Mesendoderm (in vitro differentiated cells): Measurements from ENCODE around the gene DDX52.

ENCODE experiments used
- DNase-seq: peaks from one replicate; pipeline ENCODE4 v3.0.0; 2013
- H2AK5ac ChIP-seq: 2 replicates; pipeline ENCODE4 v1.6.1; 2013; ENCODE audit warnings: low read length, inconsistent platforms
- H2BK120ac ChIP-seq: 2 replicates; pipeline ENCODE4 v1.6.1; 2013; ENCODE audit warnings: low read depth, mild to moderate bottlenecking, low read length, moderate library complexity, mixed read lengths
- H2BK15ac ChIP-seq: replicated peaks from 2 replicates; pipeline ENCODE4 v1.6.1; 2013; ENCODE audit warnings: low read depth, mild to moderate bottlenecking, moderate library complexity
- H2BK5ac ChIP-seq: 2 replicates; pipeline ENCODE4 v1.6.1; 2013; ENCODE audit warnings: low read length, inconsistent platforms
- H3K18ac ChIP-seq: 2 replicates; pipeline ENCODE4 v1.6.1; 2013; ENCODE audit warnings: mild to moderate bottlenecking, low read length, mixed read lengths
- H3K23ac ChIP-seq: one replicate; pipeline ENCODE4 v1.6.1; 2013; ENCODE audit warnings: low read length
- H3K27ac ChIP-seq: 2 replicates; pipeline ENCODE4 v1.5.1; 2013; ENCODE audit warnings: low read depth, mild to moderate bottlenecking, inconsistent platforms, low read length, moderate library complexity
- H3K27me3 ChIP-seq: 2 replicates; pipeline ENCODE4 v1.6.1; 2013; ENCODE audit warnings: low read length, control low read depth, mild to moderate bottlenecking, inconsistent platforms; ENCODE audit not compliant: insufficient read depth, poor library complexity
- H3K36me3 ChIP-seq: 2 replicates; pipeline ENCODE4 v1.6.1; 2013; ENCODE audit warnings: low read length, inconsistent platforms; ENCODE audit not compliant: control insufficient read depth, insufficient read depth
- H3K4ac ChIP-seq: one replicate; pipeline ENCODE4 v1.6.1; 2013; ENCODE audit warnings: low read depth, mild to moderate bottlenecking, low read length, moderate library complexity
- H3K4me1 ChIP-seq: 2 replicates; pipeline ENCODE4 v1.6.1; 2013; ENCODE audit warnings: low read depth, low read length, inconsistent platforms; ENCODE audit not compliant: control insufficient read depth
- H3K4me2 ChIP-seq: 2 replicates; pipeline ENCODE4 v1.6.1; 2013; ENCODE audit warnings: low read length
- H3K4me3 ChIP-seq: 2 replicates; pipeline ENCODE4 v1.5.1; 2013; ENCODE audit warnings: mild to moderate bottlenecking, low read length
- H3K56ac ChIP-seq: one replicate; pipeline ENCODE4 v1.6.1; 2013; ENCODE audit warnings: low read length
- H3K79me1 ChIP-seq: 2 replicates; pipeline ENCODE4 v1.6.1; 2013; ENCODE audit warnings: low read length, inconsistent platforms
- H3K79me2 ChIP-seq: 2 replicates; pipeline ENCODE4 v1.6.1; 2013; ENCODE audit warnings: mild to moderate bottlenecking, low read length; ENCODE audit not compliant: control insufficient read depth, insufficient read depth
- H3K9ac ChIP-seq: 2 replicates; pipeline ENCODE4 v1.6.1; 2013; ENCODE audit warnings: low read length, inconsistent platforms
- H4K5ac ChIP-seq: one replicate; pipeline ENCODE4 v1.6.1; 2013; ENCODE audit warnings: low read length
- H4K8ac ChIP-seq: one replicate; pipeline ENCODE4 v1.6.1; 2013; ENCODE audit warnings: low read depth, mild to moderate bottlenecking, control low read depth, low read length, moderate library complexity
- WGBS: extraction: QIAGEN DNeasy Blood & Tissue Kit; methylation state at CpG from one replicate; pipeline ENCODE4 v1.1.7; 2013; ENCODE audit warnings: low lambda C conversion rate, missing lambda C conversion rate; ENCODE audit not compliant: insufficient coverage; ENCODE audit errors: extremely low coverage; 5-methylcytosine and 5-hydroxymethylcytosine counted together

The DDX52 gene

DNA sequence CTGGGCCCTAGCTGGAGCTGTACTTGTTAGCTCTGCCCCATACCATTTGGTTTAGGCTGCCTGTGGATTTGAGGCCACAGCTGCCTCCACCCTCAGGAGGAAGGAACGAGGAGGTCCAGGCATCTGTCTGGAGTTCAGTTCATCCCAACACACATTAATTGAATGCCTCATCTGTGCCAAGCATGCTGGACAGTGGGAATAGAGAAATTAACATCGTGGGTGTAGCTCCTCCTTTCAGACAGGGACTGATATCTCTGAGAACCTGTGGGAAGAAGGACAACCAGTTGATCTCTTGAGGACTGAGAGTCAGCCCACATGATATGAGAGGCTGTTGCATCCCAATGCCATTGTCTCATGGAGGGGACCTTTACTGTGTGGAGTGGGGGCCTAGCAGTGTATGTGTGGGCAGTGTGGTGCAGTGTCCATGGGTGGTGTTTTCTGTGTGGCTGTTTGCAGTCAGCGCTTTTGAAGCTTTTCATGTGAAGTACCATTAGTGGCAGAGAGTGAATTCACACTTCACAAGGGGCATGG is 29.4 kb upstream of the DDX52 start:
- H3K4me3 ChIP-seq = no peak overlapping the region
- H4K8ac ChIP-seq = no peak overlapping the region
- H3K9ac ChIP-seq = no peak overlapping the region
- WGBS = no CpG with 5 or more reads among the region's 3 CpGs
- no peak overlapping the region for H4K5ac ChIP-seq
- H3K4me1 ChIP-seq = no peaks in the 10 kb centered on the region
- H3K79me1 ChIP-seq = no peaks in the 10 kb centered on the region
- no peak overlapping the region for H2AK5ac ChIP-seq
- no peak overlapping the region for H3K4me2 ChIP-seq
- H3K36me3 ChIP-seq = no peaks in the 10 kb centered on the region
- no peak for DNase-seq
- H3K56ac ChIP-seq = no peak overlapping the region
- H3K4ac ChIP-seq = no peak overlapping the region
- H3K18ac ChIP-seq = no peak overlapping the region
- H2BK15ac ChIP-seq = no peak overlapping the region
- H3K27me3 ChIP-seq = no peaks in the 10 kb centered on the region
- H2BK120ac ChIP-seq = no peak overlapping the region
- no peak overlapping the region for H3K23ac ChIP-seq
- no peak overlapping the region for H2BK5ac ChIP-seq
- no peaks in the 10 kb centered on the region for H3K79me2 ChIP-seq
- H3K27ac ChIP-seq = no peak overlapping the region

DNA sequence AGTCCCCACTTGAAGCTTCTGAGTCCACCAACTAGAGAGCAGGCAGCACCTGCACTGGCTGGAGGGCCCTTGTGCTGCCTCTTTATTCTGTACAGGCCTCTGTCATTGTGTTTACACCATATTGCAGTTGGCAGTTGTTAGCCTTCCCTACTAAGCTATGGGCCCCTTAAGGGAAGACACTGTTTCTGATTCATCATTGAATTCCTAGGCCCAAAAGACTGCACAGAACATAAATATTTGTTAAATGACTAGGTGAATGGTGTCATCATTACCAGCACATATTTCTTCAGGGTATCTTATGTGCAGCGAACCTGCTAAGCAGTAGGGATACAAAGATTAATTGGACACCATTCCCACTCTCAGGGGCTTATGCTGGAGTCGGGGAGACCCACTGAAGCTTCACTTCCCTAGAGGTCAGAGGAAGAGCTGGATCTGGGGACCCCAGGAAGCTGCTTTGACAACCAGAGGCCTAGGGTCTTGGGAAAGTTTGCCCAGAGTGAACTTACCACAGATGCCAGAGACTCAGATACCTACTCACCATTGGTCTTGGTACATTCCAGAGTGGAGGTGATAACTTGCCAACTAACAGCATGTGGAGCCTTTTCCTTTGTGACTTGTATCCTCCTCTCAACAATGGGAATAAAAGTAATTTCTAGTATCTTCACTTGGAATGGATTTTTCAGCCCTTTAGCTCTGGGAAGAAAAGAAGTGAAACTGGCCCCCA is 28.7 kb upstream of the DDX52 start:
- Histone ChIP-seq H2BK15ac (no peak overlapping the region), H4K8ac (no peak overlapping the region), H2BK120ac (no peak overlapping the region), H3K23ac (no peak overlapping the region), H3K18ac (no peak overlapping the region), H2BK5ac (no peak overlapping the region), H3K27ac (no peak overlapping the region), H3K56ac (no peak overlapping the region), H3K4ac (no peak overlapping the region), H3K4me3 (no peak overlapping the region), H2AK5ac (no peak overlapping the region), H3K9ac (no peak overlapping the region), H4K5ac (no peak overlapping the region), H3K4me1 (no peaks in the 10 kb centered on the region), H3K36me3 (no peaks in the 10 kb centered on the region), H3K79me1 (no peaks in the 10 kb centered on the region), H3K79me2 (no peaks in the 10 kb centered on the region), H3K27me3 (no peaks in the 10 kb centered on the region), H3K4me2 (no peak overlapping the region)
- no peak for DNase-seq
- no CpG with 5 or more reads among the region's 2 CpGs for WGBS

DNA sequence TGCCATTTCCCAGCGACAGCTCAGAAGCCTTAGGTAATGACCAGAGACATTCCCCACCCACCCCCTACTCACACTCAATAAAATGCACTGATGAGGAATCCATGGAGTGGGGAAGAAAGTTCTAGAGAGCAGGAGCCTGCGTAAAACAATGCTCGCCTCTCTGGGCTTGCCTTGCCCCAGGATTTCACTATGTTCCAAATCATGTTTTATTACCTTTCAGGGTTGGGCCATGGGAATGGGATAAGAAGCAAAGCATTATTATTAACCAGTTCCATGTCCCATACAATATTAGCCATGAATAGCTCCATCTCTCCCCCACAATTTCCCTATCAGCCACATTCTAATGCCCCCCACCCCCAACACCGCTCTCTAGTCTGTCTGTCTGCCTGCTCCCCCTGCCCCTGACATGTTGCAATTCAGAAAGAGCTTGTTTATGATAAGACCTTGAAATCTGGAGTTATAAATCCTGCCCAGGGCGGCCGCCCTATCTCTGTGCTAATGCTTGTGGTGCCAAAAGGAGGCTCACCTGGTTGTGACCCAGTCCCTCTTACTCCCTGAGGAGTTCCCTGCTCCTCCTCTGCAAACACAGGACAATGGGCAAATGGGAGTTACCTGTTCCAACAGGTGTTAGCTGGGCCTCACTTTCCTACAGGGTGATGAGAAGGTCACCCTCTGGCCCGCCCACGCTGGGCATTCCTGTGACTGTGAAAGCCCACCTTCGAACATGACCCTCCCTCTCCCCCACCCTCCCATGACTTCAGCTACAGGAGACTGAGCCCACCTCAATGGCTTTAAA is 28.0 kb upstream of the DDX52 start:
- H3K27ac ChIP-seq = no peak overlapping the region
- H4K5ac ChIP-seq = no peak overlapping the region
- DNase-seq = no peak
- H4K8ac ChIP-seq = no peak overlapping the region
- H3K79me1 ChIP-seq = no peaks in the 10 kb centered on the region
- no peaks in the 10 kb centered on the region for H3K27me3 ChIP-seq
- H3K4me2 ChIP-seq = no peak overlapping the region
- no peaks in the 10 kb centered on the region for H3K36me3 ChIP-seq
- no peaks in the 10 kb centered on the region for H3K79me2 ChIP-seq
- no peak overlapping the region for H3K4ac ChIP-seq
- H2BK5ac ChIP-seq = no peak overlapping the region
- WGBS = no CpG with 5 or more reads among the region's 9 CpGs
- no peak overlapping the region for H2AK5ac ChIP-seq
- no peak overlapping the region for H3K23ac ChIP-seq
- H2BK120ac ChIP-seq = no peak overlapping the region
- H3K9ac ChIP-seq = no peak overlapping the region
- H3K56ac ChIP-seq = no peak overlapping the region
- H2BK15ac ChIP-seq = no peak overlapping the region
- no peaks in the 10 kb centered on the region for H3K4me1 ChIP-seq
- no peak overlapping the region for H3K4me3 ChIP-seq
- H3K18ac ChIP-seq = no peak overlapping the region

DNA sequence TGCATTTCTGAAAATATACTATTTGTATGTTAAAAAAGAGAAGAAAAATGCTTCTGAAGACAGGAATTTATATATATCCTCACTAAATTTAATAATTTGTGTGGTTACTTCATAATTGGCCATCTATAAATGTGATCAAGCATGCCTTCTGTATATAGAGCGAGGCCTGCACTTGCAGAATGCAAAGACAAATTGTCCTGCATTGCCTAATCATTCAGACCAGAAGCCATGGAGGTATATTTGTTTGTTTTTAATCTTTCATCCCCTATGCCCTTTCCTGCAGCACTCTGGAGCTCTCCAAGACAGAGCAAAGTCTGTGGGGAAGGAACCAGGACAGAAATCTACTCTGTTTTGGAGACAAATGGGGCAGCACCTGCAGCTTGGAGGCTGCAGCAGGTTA is 23.8 kb upstream of the DDX52 start:
- no peaks in the 10 kb centered on the region for H3K4me1 ChIP-seq

DNA sequence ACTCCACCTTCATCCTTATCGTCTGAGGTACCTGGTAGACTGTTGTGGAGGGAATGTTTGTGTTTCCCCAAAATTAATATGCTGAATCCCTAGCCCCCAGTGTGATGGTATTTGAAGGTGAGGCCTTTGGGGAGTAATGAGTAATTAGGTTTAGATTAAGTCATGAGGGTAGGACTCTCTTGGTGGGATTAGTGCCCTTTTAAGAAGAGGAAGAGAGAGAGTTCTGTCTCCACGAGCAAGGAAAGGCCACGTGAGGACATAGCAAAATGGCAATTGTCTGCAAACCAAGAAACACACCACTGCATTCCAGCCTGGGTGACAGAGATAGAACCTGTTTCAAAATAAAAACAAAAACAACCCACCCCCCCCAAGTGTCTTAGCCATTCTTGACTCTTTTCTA is 21.0 kb upstream of the DDX52 start:
- H2BK120ac ChIP-seq = no peak overlapping the region
- H4K8ac ChIP-seq = no peak overlapping the region
- H3K23ac ChIP-seq = no peak overlapping the region
- no peak overlapping the region for H2AK5ac ChIP-seq
- H3K9ac ChIP-seq = no peak overlapping the region
- no peak for DNase-seq
- H3K27ac ChIP-seq = no peak overlapping the region
- no peaks in the 10 kb centered on the region for H3K4me1 ChIP-seq
- H3K27me3 ChIP-seq = no peaks in the 10 kb centered on the region
- H2BK15ac ChIP-seq = no peak overlapping the region
- H3K4me3 ChIP-seq = no peak overlapping the region
- H2BK5ac ChIP-seq = no peak overlapping the region
- H3K4me2 ChIP-seq = no peak overlapping the region
- H3K79me1 ChIP-seq = no peaks in the 10 kb centered on the region
- H3K18ac ChIP-seq = no peak overlapping the region
- H3K56ac ChIP-seq = no peak overlapping the region
- H3K4ac ChIP-seq = no peak overlapping the region
- no peak overlapping the region for H4K5ac ChIP-seq
- H3K79me2 ChIP-seq = no peaks in the 10 kb centered on the region
- no peaks in the 10 kb centered on the region for H3K36me3 ChIP-seq
- WGBS = no CpG with 5 or more reads among the region's 3 CpGs

More for the DNA sequence above, 23.8 kb upstream of the DDX52 start:
- no peak overlapping the region for H3K27ac ChIP-seq
- H3K79me1 ChIP-seq = no peaks in the 10 kb centered on the region
- H3K4me3 ChIP-seq = no peak overlapping the region
- no peak overlapping the region for H3K18ac ChIP-seq
- no peak overlapping the region for H2BK5ac ChIP-seq
- H4K5ac ChIP-seq = no peak overlapping the region
- H3K4ac ChIP-seq = no peak overlapping the region
- H3K27me3 ChIP-seq = no peaks in the 10 kb centered on the region
- no peak overlapping the region for H3K9ac ChIP-seq
- H2BK120ac ChIP-seq = no peak overlapping the region
- no CpG with 5 or more reads among the region's 1 CpG for WGBS
- H3K79me2 ChIP-seq = no peaks in the 10 kb centered on the region
- H4K8ac ChIP-seq = no peak overlapping the region
- no peak overlapping the region for H3K23ac ChIP-seq
- no peak overlapping the region for H2BK15ac ChIP-seq
- no peak overlapping the region for H3K56ac ChIP-seq
- no peak overlapping the region for H3K4me2 ChIP-seq
- no peak overlapping the region for H2AK5ac ChIP-seq
- H3K36me3 ChIP-seq = no peaks in the 10 kb centered on the region
- DNase-seq = no peak
